Esophagus (tissue), 2 donors: Measurements from ENCODE around the gene ASS1. TPM values are rescaled to one million over a fixed set of nuclear protein-coding genes. Genes with fewer than 3 reads are reported as not detected.

Experiments
- H3K27ac ChIP-seq, 2 donors: one replicate each; pipeline ENCODE4 v1.5.1; 2013; ENCODE audit warnings: low read depth in 2 of 2, mild to moderate bottlenecking in 2 of 2, inconsistent platforms in 1 of 2, low read length in 1 of 2, moderate library complexity in 1 of 2
- H3K27me3 ChIP-seq, 2 donors: one replicate each; pipeline ENCODE4 v1.6.1; 2013; ENCODE audit warnings: low read length in 2 of 2, control low read depth in 1 of 2, mild to moderate bottlenecking in 1 of 2; ENCODE audit not compliant: insufficient read depth in 2 of 2, control insufficient read depth in 1 of 2
- H3K36me3 ChIP-seq, 2 donors: one replicate each; pipeline ENCODE4 v1.6.1; 2013; ENCODE audit warnings: low read length in 1 of 2; ENCODE audit not compliant: control insufficient read depth in 2 of 2, insufficient read depth in 2 of 2
- H3K4me1 ChIP-seq, 2 donors: one replicate each; pipeline ENCODE4 v1.6.1; 2013; ENCODE audit warnings: low read length in 1 of 2; ENCODE audit not compliant: control insufficient read depth in 2 of 2, insufficient read depth in 2 of 2
- H3K4me3 ChIP-seq, 2 donors: one replicate each; pipeline ENCODE4 v1.5.1; 2013; ENCODE audit warnings: low read length in 2 of 2, mild to moderate bottlenecking in 2 of 2, low read depth in 1 of 2, moderate library complexity in 1 of 2
- H3K9me3 ChIP-seq, 2 donors: one replicate each; pipeline ENCODE4 v1.6.1; 2013; ENCODE audit warnings: mild to moderate bottlenecking in 2 of 2, low read depth in 1 of 2, low read length in 1 of 2, moderate library complexity in 1 of 2; ENCODE audit not compliant: control insufficient read depth in 2 of 2, insufficient read depth in 1 of 2
- WGBS, 2 donors: extraction: QIAGEN DNeasy Blood & Tissue Kit; methylation state at CpG; one replicate each; pipeline ENCODE4 v1.1.7; 2013; 5-methylcytosine and 5-hydroxymethylcytosine counted together
- polyA plus RNA-seq, 2 donors: library from polyadenylated mRNA; stranded (reverse); fragments of 200-250 nt; gene quantifications; one replicate each; pipeline ENCODE4 v1.2.3, GENCODE V29; 2013
- donor health status: healthy with polysubstance abuse.
- donor health status: Bipolar disorder and iron deficiency.

ASS1 gene
- polyA plus RNA-seq, 2 donors = 63.6 to 79.5 TPM

GRCh38 chr9:130417602-130418001 is 27.2 kb upstream of the ASS1 start:
- H3K4me1 ChIP-seq = no peaks in the 10 kb centered on the region
- WGBS, 2 donors = 75 to 81% methylated on average over 5 of the region's 5 CpGs
- no peaks in the 10 kb centered on the region for H3K36me3 ChIP-seq
- H3K4me3 ChIP-seq = no peak overlapping the region
- no peak overlapping the region for H3K27ac ChIP-seq
- H3K9me3 ChIP-seq = no peaks in the 10 kb centered on the region
- no peaks in the 10 kb centered on the region for H3K27me3 ChIP-seq

GRCh38 chr9:130418776-130419175 is 26.0 kb upstream of the ASS1 start:
- Histone ChIP-seq H3K27me3 (no peaks in the 10 kb centered on the region), H3K27ac (no peak overlapping the region), H3K4me1 (no peaks in the 10 kb centered on the region), H3K9me3 (no peaks in the 10 kb centered on the region), H3K4me3 (no peak overlapping the region), H3K36me3 (no peaks in the 10 kb centered on the region)
- WGBS, 2 donors = 92 to 93% methylated on average over 18 of the region's 18 CpGs

- no peaks in the 10 kb centered on the region for H3K9me3 ChIP-seq
- H3K36me3 ChIP-seq = no peaks in the 10 kb centered on the region
- H3K4me3 ChIP-seq = no peak overlapping the region
- 88 to 93% methylated on average over 8 of the region's 8 CpGs for WGBS, 2 donors
- no peaks in the 10 kb centered on the region for H3K27me3 ChIP-seq
- H3K27ac ChIP-seq = no peak overlapping the region
- H3K4me1 ChIP-seq = no peaks in the 10 kb centered on the region
These were observed 25.2 kb upstream of the ASS1 start for GRCh38 chr9:130419521-130420035.

GRCh38 chr9:130421154-130421801 is 23.5 kb upstream of the ASS1 start:
- H3K36me3 ChIP-seq = no peaks in the 10 kb centered on the region
- WGBS, 2 donors = 78% methylated on average over 17 of the region's 17 CpGs
- no peaks in the 10 kb centered on the region for H3K9me3 ChIP-seq
- H3K27me3 ChIP-seq = no peaks in the 10 kb centered on the region
- H3K27ac ChIP-seq = no peak overlapping the region
- H3K4me3 ChIP-seq = no peak overlapping the region
- no peaks in the 10 kb centered on the region for H3K4me1 ChIP-seq

GRCh38 chr9:130421802-130422276 is 22.9 kb upstream of the ASS1 start:
- no peaks in the 10 kb centered on the region for H3K4me1 ChIP-seq
- no peaks in the 10 kb centered on the region for H3K36me3 ChIP-seq
- no peaks in the 10 kb centered on the region for H3K27me3 ChIP-seq
- 53 to 63% methylated on average over 13 of the region's 13 CpGs for whole genome bisulfite sequencing, 2 donors
- H3K9me3 ChIP-seq = no peaks in the 10 kb centered on the region
- H3K4me3 ChIP-seq = no peak overlapping the region
- no peak overlapping the region for H3K27ac ChIP-seq

GRCh38 chr9:130422546-130422945 is 22.2 kb upstream of the ASS1 start:
- Histone ChIP-seq H3K4me3 (no peak overlapping the region), H3K27ac (no peak overlapping the region), H3K4me1 (peaks cover 0 to 3% of the 10 kb centered on the region in 2 donors), H3K9me3 (no peaks in the 10 kb centered on the region), H3K36me3 (no peaks in the 10 kb centered on the region), H3K27me3 (no peaks in the 10 kb centered on the region)
- WGBS, 2 donors = 80 to 82% methylated on average over 10 of the region's 10 CpGs

GRCh38 chr9:130423272-130423671 is 21.5 kb upstream of the ASS1 start:
- WGBS, 2 donors = 46 to 50% methylated on average over 8 of the region's 8 CpGs

GRCh38 chr9:130424595-130425454 is 19.9 kb upstream of the ASS1 start:
- Histone ChIP-seq H3K36me3 (no peaks in the 10 kb centered on the region), H3K9me3 (no peaks in the 10 kb centered on the region), H3K4me3 (no peak overlapping the region), H3K27me3 (no peaks in the 10 kb centered on the region), H3K27ac (no peak overlapping the region), H3K4me1 (peaks cover 0 to 5% of the 10 kb centered on the region in 2 donors)
- 89 to 90% methylated on average over 24 of the region's 24 CpGs for WGBS, 2 donors

More at GRCh38 chr9:130423272-130423671, 21.5 kb upstream of the ASS1 start:
- H3K36me3 ChIP-seq = no peaks in the 10 kb centered on the region
- no peaks in the 10 kb centered on the region for H3K9me3 ChIP-seq
- H3K27ac ChIP-seq = no peak overlapping the region
- peaks cover 0 to 5% of the 10 kb centered on the region in 2 donors for H3K4me1 ChIP-seq
- no peak overlapping the region for H3K4me3 ChIP-seq
- no peaks in the 10 kb centered on the region for H3K27me3 ChIP-seq

GRCh38 chr9:130425741-130426466 is 18.9 kb upstream of the ASS1 start:
- peaks cover 0 to 7% of the 10 kb centered on the region in 2 donors for H3K9me3 ChIP-seq
- no peak overlapping the region for H3K4me3 ChIP-seq
- H3K36me3 ChIP-seq = no peaks in the 10 kb centered on the region
- WGBS, 2 donors = 74 to 83% methylated on average over 21 of the region's 21 CpGs
- H3K27ac ChIP-seq = no peak overlapping the region
- no peaks in the 10 kb centered on the region for H3K27me3 ChIP-seq
- H3K4me1 ChIP-seq = peaks cover 0 to 5% of the 10 kb centered on the region in 2 donors
